IPS-18a (cell line): ENCODE data around the gene NLGN1.

ENCODE experiments used
- H3K27ac ChIP-seq: one replicate; pipeline ENCODE4 v1.5.1; 2013; ENCODE audit warnings: low read length
- H3K27me3 ChIP-seq: one replicate; pipeline ENCODE4 v1.6.1; 2013; ENCODE audit warnings: mild to moderate bottlenecking, low read length; ENCODE audit not compliant: control insufficient read depth, insufficient read depth
- H3K36me3 ChIP-seq: one replicate; pipeline ENCODE4 v1.6.1; 2013; ENCODE audit warnings: low read depth, low read length; ENCODE audit not compliant: control insufficient read depth
- H3K4me1 ChIP-seq: one replicate; pipeline ENCODE4 v1.6.1; 2013; ENCODE audit warnings: low read depth, low read length; ENCODE audit not compliant: control insufficient read depth
- H3K4me3 ChIP-seq: one replicate; pipeline ENCODE4 v1.5.1; 2013; ENCODE audit warnings: low read length
- H3K9ac ChIP-seq: one replicate; pipeline ENCODE4 v1.6.1; 2013; ENCODE audit warnings: mild to moderate bottlenecking, low read length, moderate library complexity
- H3K9me3 ChIP-seq: one replicate; pipeline ENCODE4 v1.6.1; 2013; ENCODE audit warnings: low read depth, low read length; ENCODE audit not compliant: control insufficient read depth

NLGN1 gene

GRCh38 chr3:174153871-174154270 is 756.3 kb downstream of the NLGN1 start:
- Histone ChIP-seq H3K9ac (no peak overlapping the region), H3K4me1 (peaks cover 8% of the 10 kb centered on the region), H3K27me3 (no peaks in the 10 kb centered on the region), H3K36me3 (no peaks in the 10 kb centered on the region), H3K27ac (no peak overlapping the region), H3K9me3 (no peaks in the 10 kb centered on the region), H3K4me3 (no peak overlapping the region)

DNA sequence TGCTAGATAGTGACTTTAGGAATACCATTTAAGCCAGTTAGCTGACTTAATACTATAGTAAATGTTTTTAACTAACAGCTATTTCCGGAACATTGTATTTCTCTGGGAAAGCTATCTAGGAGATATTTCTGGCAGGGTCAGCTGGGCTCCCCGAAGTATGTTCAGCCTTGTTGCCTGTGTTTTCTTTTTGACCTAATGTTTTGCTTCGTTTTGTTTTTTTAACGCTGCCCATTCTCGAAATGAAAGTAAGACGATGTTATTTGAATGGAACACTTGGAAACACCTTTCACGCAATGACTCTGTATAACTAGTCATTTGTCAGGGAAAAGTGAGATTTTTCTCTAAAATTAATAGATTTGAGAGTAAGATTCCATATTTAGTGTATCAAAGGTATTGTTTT is 758.7 kb downstream of the NLGN1 start:
- peaks cover 13% of the 10 kb centered on the region for H3K4me1 ChIP-seq
- H3K36me3 ChIP-seq = no peaks in the 10 kb centered on the region
- H3K9me3 ChIP-seq = no peaks in the 10 kb centered on the region
- H3K4me3 ChIP-seq = no peak overlapping the region
- H3K27me3 ChIP-seq = no peaks in the 10 kb centered on the region
- no peak overlapping the region for H3K9ac ChIP-seq
- H3K27ac ChIP-seq = no peak overlapping the region

DNA sequence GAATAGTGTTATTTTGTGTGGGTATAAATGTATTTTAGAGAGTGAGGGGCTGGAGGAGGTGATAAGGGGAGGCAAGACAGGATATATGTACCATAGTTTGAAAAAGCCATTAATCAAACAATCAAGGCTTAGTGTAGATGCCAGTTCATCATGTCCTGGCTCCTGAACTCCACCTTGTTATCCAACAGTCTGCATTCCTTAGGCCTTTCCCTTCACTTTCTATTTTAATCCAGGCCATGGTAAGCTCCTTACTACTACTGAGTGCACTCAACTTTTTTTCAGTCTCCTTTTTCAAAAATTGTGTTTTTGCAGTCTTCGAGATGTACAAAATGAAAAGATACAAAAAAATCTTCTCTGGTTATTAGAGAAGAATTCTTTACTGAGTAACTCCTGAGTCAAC is 761.1 kb downstream of the NLGN1 start:
- no peak overlapping the region for H3K27ac ChIP-seq
- H3K4me1 ChIP-seq = peaks cover 13% of the 10 kb centered on the region
- no peak overlapping the region for H3K9ac ChIP-seq
- H3K4me3 ChIP-seq = no peak overlapping the region
- no peaks in the 10 kb centered on the region for H3K36me3 ChIP-seq
- peaks cover 3% of the 10 kb centered on the region for H3K9me3 ChIP-seq
- H3K27me3 ChIP-seq = no peaks in the 10 kb centered on the region

DNA sequence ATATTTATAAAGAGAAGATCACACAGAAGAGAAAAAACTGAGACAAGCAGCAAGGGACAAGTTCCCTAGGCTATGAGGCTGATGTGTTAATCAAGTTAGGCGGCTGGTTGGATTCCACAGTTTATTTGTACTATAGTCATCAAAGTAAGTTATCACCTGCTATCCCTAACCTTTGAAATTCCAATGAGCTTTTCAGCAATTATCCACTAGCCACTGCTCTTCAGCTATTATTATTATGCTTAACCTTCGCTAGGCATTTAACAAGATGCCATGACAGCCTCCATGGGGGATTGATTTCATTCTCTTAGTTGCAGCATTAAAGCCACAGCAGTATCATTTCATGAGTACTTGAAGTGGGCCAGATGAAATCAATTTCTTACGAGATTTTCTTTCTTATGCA is 762.1 kb downstream of the NLGN1 start:
- H3K4me1 ChIP-seq = peaks cover 13% of the 10 kb centered on the region
- no peaks in the 10 kb centered on the region for H3K27me3 ChIP-seq

DNA sequence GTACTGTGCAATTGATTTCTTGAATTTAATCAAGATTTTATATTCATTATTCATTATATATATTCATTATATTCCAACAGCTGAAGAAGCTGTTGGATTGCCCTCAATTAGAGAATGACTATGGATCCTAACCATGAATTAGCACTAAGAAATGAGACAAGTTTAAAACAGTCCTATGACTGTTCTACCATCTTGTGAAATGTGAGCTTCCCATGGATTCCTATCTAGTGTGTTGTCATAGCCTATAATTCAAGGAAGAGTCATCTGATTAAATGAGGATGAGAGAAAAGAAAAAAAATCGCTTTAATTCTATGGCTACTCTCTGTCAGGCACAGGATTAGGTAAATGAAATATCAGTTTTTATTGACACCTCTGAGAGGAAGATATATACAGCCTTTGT is 765.0 kb downstream of the NLGN1 start:
- Histone ChIP-seq H3K9me3 (peaks cover 13% of the 10 kb centered on the region), H3K27ac (no peak overlapping the region), H3K27me3 (no peaks in the 10 kb centered on the region), H3K36me3 (no peaks in the 10 kb centered on the region), H3K4me3 (no peak overlapping the region), H3K4me1 (peaks cover 13% of the 10 kb centered on the region), H3K9ac (no peak overlapping the region)

More for the DNA sequence above, 762.1 kb downstream of the NLGN1 start:
- no peak overlapping the region for H3K27ac ChIP-seq
- H3K4me3 ChIP-seq = peak overlapping the region; percentile 8
- H3K9ac ChIP-seq = no peak overlapping the region
- H3K9me3 ChIP-seq = peaks cover 11% of the 10 kb centered on the region
- no peaks in the 10 kb centered on the region for H3K36me3 ChIP-seq

GRCh38 chr3:174168026-174168425 is 770.5 kb downstream of the NLGN1 start:
- Histone ChIP-seq H3K9me3 (peaks cover 13% of the 10 kb centered on the region), H3K27me3 (no peaks in the 10 kb centered on the region), H3K4me3 (no peak overlapping the region), H3K4me1 (no peaks in the 10 kb centered on the region), H3K36me3 (no peaks in the 10 kb centered on the region), H3K9ac (no peak overlapping the region), H3K27ac (no peak overlapping the region)

DNA sequence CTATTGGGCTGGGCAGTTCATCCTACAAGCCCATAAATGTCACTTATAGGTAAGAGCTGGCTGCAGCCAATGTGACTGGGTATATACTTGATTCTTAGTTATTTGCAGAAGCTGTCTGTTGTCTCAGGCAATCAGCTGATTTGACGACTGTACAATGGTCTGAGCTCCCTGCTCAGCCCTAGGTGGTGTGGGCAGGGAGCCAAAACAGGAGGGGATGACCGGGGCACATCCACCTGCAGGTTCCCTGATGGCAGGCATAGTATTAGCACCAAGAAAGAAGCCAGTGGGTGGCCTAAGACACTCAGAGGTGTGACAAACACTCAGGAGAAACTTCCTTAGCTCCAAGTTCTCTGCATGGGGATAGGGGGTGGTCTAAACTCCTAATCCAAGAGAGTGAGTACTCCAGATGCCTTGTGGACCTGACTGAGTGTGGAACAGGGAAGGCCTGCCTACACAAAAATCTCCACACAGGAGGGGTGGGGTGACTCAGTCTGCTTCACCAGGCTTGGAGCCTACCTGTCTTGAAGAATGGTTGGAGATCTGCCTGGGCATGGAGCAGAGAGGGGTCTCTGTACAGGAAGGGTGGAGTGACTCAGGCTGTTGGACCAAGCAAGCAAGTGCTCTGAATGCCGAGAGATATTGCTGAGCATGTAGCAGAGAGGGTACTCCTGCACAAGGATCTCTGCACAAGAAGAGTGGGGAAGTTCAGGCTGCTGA is 771.2 kb downstream of the NLGN1 start:
- H3K4me1 ChIP-seq = no peaks in the 10 kb centered on the region
- no peak overlapping the region for H3K9ac ChIP-seq
- H3K27ac ChIP-seq = no peak overlapping the region
- peaks cover 10% of the 10 kb centered on the region for H3K9me3 ChIP-seq
- H3K27me3 ChIP-seq = no peaks in the 10 kb centered on the region
- H3K36me3 ChIP-seq = no peaks in the 10 kb centered on the region
- no peak overlapping the region for H3K4me3 ChIP-seq

- H3K4me3 ChIP-seq = no peak overlapping the region
- no peaks in the 10 kb centered on the region for H3K36me3 ChIP-seq
- no peaks in the 10 kb centered on the region for H3K4me1 ChIP-seq
- peaks cover under 1% of the 10 kb centered on the region for H3K9me3 ChIP-seq
- no peaks in the 10 kb centered on the region for H3K27me3 ChIP-seq
- no peak overlapping the region for H3K9ac ChIP-seq
- no peak overlapping the region for H3K27ac ChIP-seq
These were observed 772.2 kb downstream of the NLGN1 start for GRCh38 chr3:174169736-174170135.

GRCh38 chr3:174170248-174170647 is 772.7 kb downstream of the NLGN1 start:
- H3K27me3 ChIP-seq = no peaks in the 10 kb centered on the region
- H3K4me3 ChIP-seq = no peak overlapping the region
- H3K9me3 ChIP-seq = no peaks in the 10 kb centered on the region
- H3K27ac ChIP-seq = no peak overlapping the region
- no peaks in the 10 kb centered on the region for H3K4me1 ChIP-seq
- no peak overlapping the region for H3K9ac ChIP-seq
- H3K36me3 ChIP-seq = no peaks in the 10 kb centered on the region

- Histone ChIP-seq H3K9ac (no peak overlapping the region), H3K36me3 (no peaks in the 10 kb centered on the region), H3K27me3 (no peaks in the 10 kb centered on the region)
These were observed 788.9 kb downstream of the NLGN1 start for GRCh38 chr3:174186377-174186989.

GRCh38 chr3:174191380-174191779 is 793.8 kb downstream of the NLGN1 start:
- no peak overlapping the region for H3K27ac ChIP-seq
- peaks cover 9% of the 10 kb centered on the region for H3K4me1 ChIP-seq
- no peaks in the 10 kb centered on the region for H3K27me3 ChIP-seq
- no peak overlapping the region for H3K9ac ChIP-seq
- H3K4me3 ChIP-seq = no peak overlapping the region
- no peaks in the 10 kb centered on the region for H3K9me3 ChIP-seq
- no peaks in the 10 kb centered on the region for H3K36me3 ChIP-seq

More at GRCh38 chr3:174186377-174186989, 788.9 kb downstream of the NLGN1 start:
- H3K27ac ChIP-seq = no peak overlapping the region
- H3K4me1 ChIP-seq = peaks cover 9% of the 10 kb centered on the region
- H3K4me3 ChIP-seq = no peak overlapping the region
- H3K9me3 ChIP-seq = no peaks in the 10 kb centered on the region

- no peaks in the 10 kb centered on the region for H3K36me3 ChIP-seq
- H3K27me3 ChIP-seq = no peaks in the 10 kb centered on the region
- no peaks in the 10 kb centered on the region for H3K9me3 ChIP-seq
- H3K27ac ChIP-seq = no peak overlapping the region
- H3K9ac ChIP-seq = no peak overlapping the region
- no peak overlapping the region for H3K4me3 ChIP-seq
- H3K4me1 ChIP-seq = peaks cover 9% of the 10 kb centered on the region
These were observed 794.4 kb downstream of the NLGN1 start for GRCh38 chr3:174191895-174192294.
